ENCODE measurements around the gene NCK1.

DNA sequence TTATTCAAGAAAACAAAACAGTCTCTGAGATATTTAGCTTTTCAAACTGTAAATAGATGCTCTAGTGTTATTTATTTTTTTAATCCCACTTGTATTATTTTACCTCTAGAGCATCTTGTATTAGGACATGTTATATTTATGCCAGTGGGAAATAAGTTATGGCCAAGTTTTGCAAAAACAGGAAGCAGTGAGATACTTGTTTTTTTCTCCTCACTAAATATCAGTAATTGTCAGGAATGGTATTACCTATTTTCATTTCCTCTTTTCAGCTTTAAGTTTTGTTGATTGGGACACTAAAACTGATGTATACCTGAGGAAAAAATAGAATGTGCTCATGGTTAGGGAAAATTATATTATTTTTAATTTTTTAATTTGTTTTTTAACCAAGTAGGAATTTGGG is 87.1 kb downstream of the NCK1 start:
- TF ChIP-seq, protein P1, sequence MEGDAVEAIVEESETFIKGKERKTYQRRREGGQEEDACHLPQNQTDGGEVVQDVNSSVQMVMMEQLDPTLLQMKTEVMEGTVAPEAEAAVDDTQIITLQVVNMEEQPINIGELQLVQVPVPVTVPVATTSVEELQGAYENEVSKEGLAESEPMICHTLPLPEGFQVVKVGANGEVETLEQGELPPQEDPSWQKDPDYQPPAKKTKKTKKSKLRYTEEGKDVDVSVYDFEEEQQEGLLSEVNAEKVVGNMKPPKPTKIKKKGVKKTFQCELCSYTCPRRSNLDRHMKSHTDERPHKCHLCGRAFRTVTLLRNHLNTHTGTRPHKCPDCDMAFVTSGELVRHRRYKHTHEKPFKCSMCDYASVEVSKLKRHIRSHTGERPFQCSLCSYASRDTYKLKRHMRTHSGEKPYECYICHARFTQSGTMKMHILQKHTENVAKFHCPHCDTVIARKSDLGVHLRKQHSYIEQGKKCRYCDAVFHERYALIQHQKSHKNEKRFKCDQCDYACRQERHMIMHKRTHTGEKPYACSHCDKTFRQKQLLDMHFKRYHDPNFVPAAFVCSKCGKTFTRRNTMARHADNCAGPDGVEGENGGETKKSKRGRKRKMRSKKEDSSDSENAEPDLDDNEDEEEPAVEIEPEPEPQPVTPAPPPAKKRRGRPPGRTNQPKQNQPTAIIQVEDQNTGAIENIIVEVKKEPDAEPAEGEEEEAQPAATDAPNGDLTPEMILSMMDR (IDR thresholded peaks at IDR 0.05 in 2 of 3, conservative IDR thresholded peaks at IDR 0.05 in 1 of 3; ENCODE audit: insufficient read depth in 2 of 3, low read depth in 1 of 3, low read length in 3 of 3): no peak
- TF ChIP-seq, protein P2, sequence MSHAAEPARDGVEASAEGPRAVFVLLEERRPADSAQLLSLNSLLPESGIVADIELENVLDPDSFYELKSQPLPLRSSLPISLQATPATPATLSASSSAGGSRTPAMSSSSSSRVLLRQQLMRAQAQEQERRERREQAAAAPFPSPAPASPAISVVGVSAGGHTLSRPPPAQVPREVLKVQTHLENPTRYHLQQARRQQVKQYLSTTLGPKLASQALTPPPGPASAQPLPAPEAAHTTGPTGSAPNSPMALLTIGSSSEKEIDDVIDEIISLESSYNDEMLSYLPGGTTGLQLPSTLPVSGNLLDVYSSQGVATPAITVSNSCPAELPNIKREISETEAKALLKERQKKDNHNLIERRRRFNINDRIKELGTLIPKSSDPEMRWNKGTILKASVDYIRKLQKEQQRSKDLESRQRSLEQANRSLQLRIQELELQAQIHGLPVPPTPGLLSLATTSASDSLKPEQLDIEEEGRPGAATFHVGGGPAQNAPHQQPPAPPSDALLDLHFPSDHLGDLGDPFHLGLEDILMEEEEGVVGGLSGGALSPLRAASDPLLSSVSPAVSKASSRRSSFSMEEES (CRISPR knock-in tag; IDR thresholded peaks at IDR 0.05): no peak
- no peak for TF ChIP-seq HMG20B (CRISPR knock-in tag; IDR thresholded peaks at IDR 0.05)
